Measurements from ENCODE around the gene EIF4G1.

EIF4G1 gene

DNA sequence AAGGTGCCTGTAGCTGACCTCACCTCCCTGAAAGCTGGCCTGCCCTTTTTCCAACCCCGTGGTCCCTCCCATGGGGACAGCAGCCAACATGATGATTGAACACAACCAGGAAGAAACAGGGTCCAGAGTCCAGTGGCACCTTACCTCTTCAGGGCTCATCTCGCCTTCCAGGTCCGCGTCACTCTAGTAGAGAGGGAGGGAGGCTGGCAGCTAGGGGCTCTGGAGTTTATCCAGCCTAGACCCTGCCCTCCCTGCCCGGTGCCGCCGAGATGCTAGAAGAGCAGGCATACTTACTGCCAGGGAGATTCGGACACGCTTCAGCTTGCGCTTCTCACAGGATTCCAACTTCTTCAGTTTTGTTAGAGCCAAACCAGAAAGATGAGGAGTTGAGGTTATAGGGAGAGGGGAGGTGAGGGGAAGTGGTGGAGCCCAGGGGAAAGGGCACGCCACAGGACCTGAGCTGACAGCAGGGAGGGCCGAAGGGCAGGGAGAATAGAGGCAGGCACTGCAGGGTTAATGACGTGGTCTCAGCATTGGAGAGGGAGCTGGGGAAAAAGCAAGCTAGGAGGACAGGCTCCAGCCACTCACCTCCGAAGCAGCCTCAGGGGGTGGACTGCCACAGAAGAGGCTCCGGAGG, 37.9 kb downstream of the EIF4G1 start:
- Histone ChIP-seq H3K4me3 (ENCODE audit: low read length, poor library complexity, severe bottlenecking) (no peak overlapping the region), H4K20me1 (ENCODE audit: insufficient read depth, low read length, poor library complexity, severe bottlenecking) (no peaks in the 10 kb centered on the region), H3K27me3 (ENCODE audit: insufficient read depth, low read length, poor library complexity, severe bottlenecking) (no peaks in the 10 kb centered on the region), H3K4me1 (ENCODE audit: insufficient read depth, low read length, poor library complexity, severe bottlenecking) (no peaks in the 10 kb centered on the region), H3K9me3 (ENCODE audit: insufficient read depth, low read depth, low read length) (no peaks in the 10 kb centered on the region), H3F3A (ENCODE audit: low read depth) (no peaks in the 10 kb centered on the region), H3K9ac (ENCODE audit: low read depth, low read length, poor library complexity, severe bottlenecking) (no peak overlapping the region), H3K36me3 (ENCODE audit: insufficient read depth, low read length) (no peaks in the 10 kb centered on the region), H2AFZ (ENCODE audit: low read length) (no peak overlapping the region), H3K9me2 (replicated peaks; ENCODE audit: low read depth, low read length) (no peaks in the 10 kb centered on the region), H3K4me2 (ENCODE audit: low read depth, low read length, poor library complexity, severe bottlenecking) (no peak overlapping the region), H3K79me2 (ENCODE audit: insufficient read depth, low read length) (no peaks in the 10 kb centered on the region)
- TF ChIP-seq, protein P1, sequence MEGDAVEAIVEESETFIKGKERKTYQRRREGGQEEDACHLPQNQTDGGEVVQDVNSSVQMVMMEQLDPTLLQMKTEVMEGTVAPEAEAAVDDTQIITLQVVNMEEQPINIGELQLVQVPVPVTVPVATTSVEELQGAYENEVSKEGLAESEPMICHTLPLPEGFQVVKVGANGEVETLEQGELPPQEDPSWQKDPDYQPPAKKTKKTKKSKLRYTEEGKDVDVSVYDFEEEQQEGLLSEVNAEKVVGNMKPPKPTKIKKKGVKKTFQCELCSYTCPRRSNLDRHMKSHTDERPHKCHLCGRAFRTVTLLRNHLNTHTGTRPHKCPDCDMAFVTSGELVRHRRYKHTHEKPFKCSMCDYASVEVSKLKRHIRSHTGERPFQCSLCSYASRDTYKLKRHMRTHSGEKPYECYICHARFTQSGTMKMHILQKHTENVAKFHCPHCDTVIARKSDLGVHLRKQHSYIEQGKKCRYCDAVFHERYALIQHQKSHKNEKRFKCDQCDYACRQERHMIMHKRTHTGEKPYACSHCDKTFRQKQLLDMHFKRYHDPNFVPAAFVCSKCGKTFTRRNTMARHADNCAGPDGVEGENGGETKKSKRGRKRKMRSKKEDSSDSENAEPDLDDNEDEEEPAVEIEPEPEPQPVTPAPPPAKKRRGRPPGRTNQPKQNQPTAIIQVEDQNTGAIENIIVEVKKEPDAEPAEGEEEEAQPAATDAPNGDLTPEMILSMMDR (conservative IDR thresholded peaks at IDR 0.05; ENCODE audit: low read length), result no peak
- no peak for TF ChIP-seq EZH2phosphoT487 (IDR thresholded peaks at IDR 0.05; ENCODE audit: borderline replicate concordance)

DNA sequence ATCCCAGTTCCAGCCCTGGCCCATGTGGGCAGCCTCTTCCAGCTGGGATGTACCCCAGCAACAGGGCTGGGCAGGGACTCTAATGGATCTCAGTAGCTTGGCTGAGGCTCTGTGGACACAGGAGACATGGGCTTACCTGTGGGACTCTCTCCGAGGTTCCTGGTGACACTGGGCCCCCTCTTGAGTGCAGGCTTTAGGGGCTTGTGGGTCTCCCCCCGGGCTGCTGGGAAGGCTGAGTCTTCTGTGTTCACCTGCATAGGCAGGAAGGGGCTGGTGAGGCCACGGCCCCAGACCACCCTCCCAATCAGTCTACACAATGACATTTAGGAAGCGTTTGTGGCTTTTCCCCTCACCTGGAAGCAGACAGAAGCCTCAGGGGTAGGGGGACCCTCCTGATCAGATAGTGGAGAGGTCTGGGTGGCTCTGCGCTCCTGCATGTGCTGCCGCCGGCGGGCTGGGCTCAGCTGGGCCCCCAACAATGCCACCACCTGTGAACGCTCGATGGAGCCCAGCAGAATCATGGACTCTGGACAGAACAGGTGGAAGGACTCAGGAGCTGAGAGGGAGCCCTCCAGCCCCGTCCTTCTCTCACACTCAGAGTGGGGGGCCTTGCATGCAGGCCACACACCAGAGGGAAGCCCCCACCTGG, 38.6 kb downstream of the EIF4G1 start:
- Histone ChIP-seq H3F3A (ENCODE audit: low read depth) (no peaks in the 10 kb centered on the region), H3K9ac (ENCODE audit: low read depth, low read length, poor library complexity, severe bottlenecking) (no peak overlapping the region), H4K20me1 (ENCODE audit: insufficient read depth, low read length, poor library complexity, severe bottlenecking) (no peaks in the 10 kb centered on the region), H3K4me2 (ENCODE audit: low read depth, low read length, poor library complexity, severe bottlenecking) (no peak overlapping the region), H3K9me2 (replicated peaks; ENCODE audit: low read depth, low read length) (no peaks in the 10 kb centered on the region), H3K27me3 (ENCODE audit: insufficient read depth, low read length, poor library complexity, severe bottlenecking) (no peaks in the 10 kb centered on the region), H3K4me1 (ENCODE audit: insufficient read depth, low read length, poor library complexity, severe bottlenecking) (no peaks in the 10 kb centered on the region), H3K36me3 (ENCODE audit: insufficient read depth, low read length) (no peaks in the 10 kb centered on the region), H3K4me3 (ENCODE audit: low read length, poor library complexity, severe bottlenecking) (no peak overlapping the region), H3K79me2 (ENCODE audit: insufficient read depth, low read length) (no peaks in the 10 kb centered on the region), H2AFZ (ENCODE audit: low read length) (no peak overlapping the region), H3K9me3 (ENCODE audit: insufficient read depth, low read depth, low read length) (no peaks in the 10 kb centered on the region)
- TF ChIP-seq, protein P1 (conservative IDR thresholded peaks at IDR 0.05; ENCODE audit: low read length), result no peak
- no peak for TF ChIP-seq EZH2phosphoT487 (IDR thresholded peaks at IDR 0.05; ENCODE audit: borderline replicate concordance)

DNA sequence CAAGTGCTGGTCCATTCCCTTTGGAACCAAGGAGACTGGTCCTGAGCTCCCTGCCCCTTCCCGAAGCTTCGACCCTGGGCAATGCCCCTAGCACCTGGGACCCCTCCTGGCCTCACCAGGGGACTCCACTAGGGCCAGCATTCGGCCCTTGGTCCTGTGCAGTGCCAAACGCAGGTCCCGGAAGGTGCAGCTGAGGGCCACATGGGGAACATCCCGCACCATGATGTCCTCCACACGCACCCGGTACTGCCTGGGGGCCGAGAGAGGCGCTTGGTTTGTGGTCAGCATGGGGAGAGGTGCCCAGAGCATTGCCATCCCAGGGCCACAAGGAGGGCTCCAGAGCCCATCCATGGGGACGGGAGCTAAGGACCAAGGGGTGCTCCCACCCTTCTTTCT, 39.1 kb downstream of the EIF4G1 start:
- Histone ChIP-seq H3K27me3 (ENCODE audit: insufficient read depth, low read length, poor library complexity, severe bottlenecking) (no peaks in the 10 kb centered on the region), H3K79me2 (ENCODE audit: insufficient read depth, low read length) (no peaks in the 10 kb centered on the region), H2AFZ (ENCODE audit: low read length) (no peak overlapping the region), H3K36me3 (ENCODE audit: insufficient read depth, low read length) (no peaks in the 10 kb centered on the region), H3K9me2 (replicated peaks; ENCODE audit: low read depth, low read length) (no peaks in the 10 kb centered on the region), H3K4me3 (ENCODE audit: low read length, poor library complexity, severe bottlenecking) (no peak overlapping the region), H4K20me1 (ENCODE audit: insufficient read depth, low read length, poor library complexity, severe bottlenecking) (no peaks in the 10 kb centered on the region), H3K9me3 (ENCODE audit: insufficient read depth, low read depth, low read length) (no peaks in the 10 kb centered on the region), H3K4me2 (ENCODE audit: low read depth, low read length, poor library complexity, severe bottlenecking) (no peak overlapping the region), H3K4me1 (ENCODE audit: insufficient read depth, low read length, poor library complexity, severe bottlenecking) (no peaks in the 10 kb centered on the region), H3K9ac (ENCODE audit: low read depth, low read length, poor library complexity, severe bottlenecking) (no peak overlapping the region), H3F3A (ENCODE audit: low read depth) (no peaks in the 10 kb centered on the region)
- TF ChIP-seq, protein P1 (conservative IDR thresholded peaks at IDR 0.05; ENCODE audit: low read length), result no peak
- no peak for TF ChIP-seq EZH2phosphoT487 (IDR thresholded peaks at IDR 0.05; ENCODE audit: borderline replicate concordance)
